Measurements from ENCODE around the gene MAST4.

MAST4 gene

GRCh38 chr5:66824476-66824875 lies 228.3 kb downstream of the MAST4 start:
- Histone ChIP-seq H3K9ac (ENCODE audit: low read length) (no peak overlapping the region), H4K91ac (ENCODE audit: low read length) (no peak overlapping the region), H2AFZ (ENCODE audit: low read depth, low read length) (no peak overlapping the region), H3K14ac (ENCODE audit: low read length in 2 of 2) (no peak overlapping the region), H3K27ac (ENCODE audit: low read length, poor library complexity, severe bottlenecking) (no peak overlapping the region), H2BK120ac (ENCODE audit: low read depth, low read length) (no peak overlapping the region), H3K4ac (ENCODE audit: low read depth in 1 of 2, low read length in 2 of 2) (no peak overlapping the region), H3K36me3 (ENCODE audit: control insufficient read depth in 1 of 2, insufficient read depth in 2 of 2, low read depth in 1 of 2, low read length in 2 of 2) (no peaks in the 10 kb centered on the region), H2BK15ac (ENCODE audit: low read depth, poor library complexity, severe bottlenecking) (no peak overlapping the region), H2AK5ac (ENCODE audit: low read length, severe bottlenecking) (no peak overlapping the region), H2BK5ac (ENCODE audit: low read depth, low read length, poor library complexity, severe bottlenecking) (no peak overlapping the region), H3K18ac (ENCODE audit: low read depth in 1 of 2, low read length in 2 of 2) (no peak overlapping the region), H3K79me1 (replicated peaks; ENCODE audit: low read length, poor library complexity, severe bottlenecking) (no peaks in the 10 kb centered on the region), H3K9me3 (ENCODE audit: control insufficient read depth, low read length) (no peaks in the 10 kb centered on the region), H2BK12ac (ENCODE audit: low read length in 2 of 2) (no peak overlapping the region), H3K27me3 (ENCODE audit: control insufficient read depth in 1 of 2, insufficient read depth in 1 of 2, low read length in 2 of 2) (peaks cover 0 to 17% of the 10 kb centered on the region in 2 experiments), H3K4me2 (ENCODE audit: low read length, poor library complexity, severe bottlenecking) (no peak overlapping the region), H3K4me1 (ENCODE audit: control insufficient read depth, insufficient read depth, low read depth, low read length) (peaks cover 3% of the 10 kb centered on the region), H4K8ac (ENCODE audit: low read length) (no peak overlapping the region), H3K23ac (ENCODE audit: low read length in 2 of 2) (no peak overlapping the region), H3K4me3 (ENCODE audit: insufficient read depth in 1 of 2, low read depth in 1 of 2, low read length in 2 of 2) (no peak overlapping the region)
- WGBS: 100% methylated on average over 3 of the region's 4 CpGs
- no peak for DNase-seq

GRCh38 chr5:66826263-66826662 lies 230.1 kb downstream of the MAST4 start:
- H3K4ac ChIP-seq (ENCODE audit: low read depth in 1 of 2, low read length in 2 of 2): no peak overlapping the region
- peaks cover 3% of the 10 kb centered on the region for H3K4me1 ChIP-seq (ENCODE audit: control insufficient read depth, insufficient read depth, low read depth, low read length)
- WGBS: 78% methylated on average over 6 of the region's 7 CpGs
- no peak overlapping the region for H3K14ac ChIP-seq (ENCODE audit: low read length in 2 of 2)
- no peak overlapping the region for H3K23ac ChIP-seq (ENCODE audit: low read length in 2 of 2)
- DNase-seq: no peak
- H3K36me3 ChIP-seq (ENCODE audit: control insufficient read depth in 1 of 2, insufficient read depth in 2 of 2, low read depth in 1 of 2, low read length in 2 of 2): no peaks in the 10 kb centered on the region
- H3K79me1 ChIP-seq (replicated peaks; ENCODE audit: low read length, poor library complexity, severe bottlenecking): no peaks in the 10 kb centered on the region
- no peak overlapping the region for H2AK5ac ChIP-seq (ENCODE audit: low read length, severe bottlenecking)
- no peak overlapping the region for H4K8ac ChIP-seq (ENCODE audit: low read length)
- H3K4me2 ChIP-seq (ENCODE audit: low read length, poor library complexity, severe bottlenecking): no peak overlapping the region
- peaks cover 0 to 17% of the 10 kb centered on the region in 2 experiments for H3K27me3 ChIP-seq (ENCODE audit: control insufficient read depth in 1 of 2, insufficient read depth in 1 of 2, low read length in 2 of 2)
- no peak overlapping the region for H3K18ac ChIP-seq (ENCODE audit: low read depth in 1 of 2, low read length in 2 of 2)
- no peak overlapping the region for H3K27ac ChIP-seq (ENCODE audit: low read length, poor library complexity, severe bottlenecking)
- no peak overlapping the region for H3K4me3 ChIP-seq (ENCODE audit: insufficient read depth in 1 of 2, low read depth in 1 of 2, low read length in 2 of 2)
- no peak overlapping the region for H4K91ac ChIP-seq (ENCODE audit: low read length)
- H2BK12ac ChIP-seq (ENCODE audit: low read length in 2 of 2): no peak overlapping the region
- no peaks in the 10 kb centered on the region for H3K9me3 ChIP-seq (ENCODE audit: control insufficient read depth, low read length)
- H2BK15ac ChIP-seq (ENCODE audit: low read depth, poor library complexity, severe bottlenecking): no peak overlapping the region
- H3K9ac ChIP-seq (ENCODE audit: low read length): no peak overlapping the region
- H2BK120ac ChIP-seq (ENCODE audit: low read depth, low read length): no peak overlapping the region
- H2AFZ ChIP-seq (ENCODE audit: low read depth, low read length): no peak overlapping the region
- no peak overlapping the region for H2BK5ac ChIP-seq (ENCODE audit: low read depth, low read length, poor library complexity, severe bottlenecking)

GRCh38 chr5:66826696-66827095 lies 230.5 kb downstream of the MAST4 start:
- no peaks in the 10 kb centered on the region for H3K79me1 ChIP-seq (replicated peaks; ENCODE audit: low read length, poor library complexity, severe bottlenecking)
- WGBS: 56% methylated on average over 3 of the region's 3 CpGs
- H2BK5ac ChIP-seq (ENCODE audit: low read depth, low read length, poor library complexity, severe bottlenecking): no peak overlapping the region
- H3K27ac ChIP-seq (ENCODE audit: low read length, poor library complexity, severe bottlenecking): no peak overlapping the region
- H3K36me3 ChIP-seq (ENCODE audit: control insufficient read depth in 1 of 2, insufficient read depth in 2 of 2, low read depth in 1 of 2, low read length in 2 of 2): no peaks in the 10 kb centered on the region
- H3K9ac ChIP-seq (ENCODE audit: low read length): no peak overlapping the region
- peaks cover 3% of the 10 kb centered on the region for H3K4me1 ChIP-seq (ENCODE audit: control insufficient read depth, insufficient read depth, low read depth, low read length)
- no peaks in the 10 kb centered on the region for H3K9me3 ChIP-seq (ENCODE audit: control insufficient read depth, low read length)
- H3K27me3 ChIP-seq (ENCODE audit: control insufficient read depth in 1 of 2, insufficient read depth in 1 of 2, low read length in 2 of 2): peaks cover 0 to 17% of the 10 kb centered on the region in 2 experiments
- no peak overlapping the region for H4K91ac ChIP-seq (ENCODE audit: low read length)
- no peak for DNase-seq
- no peak overlapping the region for H3K4me3 ChIP-seq (ENCODE audit: insufficient read depth in 1 of 2, low read depth in 1 of 2, low read length in 2 of 2)
- no peak overlapping the region for H2BK12ac ChIP-seq (ENCODE audit: low read length in 2 of 2)
- H2AK5ac ChIP-seq (ENCODE audit: low read length, severe bottlenecking): peak overlapping the region; percentile 72
- no peak overlapping the region for H3K14ac ChIP-seq (ENCODE audit: low read length in 2 of 2)
- no peak overlapping the region for H3K18ac ChIP-seq (ENCODE audit: low read depth in 1 of 2, low read length in 2 of 2)
- no peak overlapping the region for H2AFZ ChIP-seq (ENCODE audit: low read depth, low read length)
- H2BK15ac ChIP-seq (ENCODE audit: low read depth, poor library complexity, severe bottlenecking): no peak overlapping the region
- H3K23ac ChIP-seq (ENCODE audit: low read length in 2 of 2): no peak overlapping the region
- no peak overlapping the region for H3K4me2 ChIP-seq (ENCODE audit: low read length, poor library complexity, severe bottlenecking)
- no peak overlapping the region for H2BK120ac ChIP-seq (ENCODE audit: low read depth, low read length)
- H3K4ac ChIP-seq (ENCODE audit: low read depth in 1 of 2, low read length in 2 of 2): no peak overlapping the region
- H4K8ac ChIP-seq (ENCODE audit: low read length): no peak overlapping the region

- no peak overlapping the region for H2AK5ac ChIP-seq (ENCODE audit: low read length, severe bottlenecking)
- no peak overlapping the region for H2BK15ac ChIP-seq (ENCODE audit: low read depth, poor library complexity, severe bottlenecking)
- H3K36me3 ChIP-seq (ENCODE audit: control insufficient read depth in 1 of 2, insufficient read depth in 2 of 2, low read depth in 1 of 2, low read length in 2 of 2): no peaks in the 10 kb centered on the region
- peak overlapping the region; percentile 81 for H3K4me2 ChIP-seq (ENCODE audit: low read length, poor library complexity, severe bottlenecking)
- H3K23ac ChIP-seq (ENCODE audit: low read length in 2 of 2): peak overlapping the region in 1 of 2 experiments; percentile 9
- H2BK5ac ChIP-seq (ENCODE audit: low read depth, low read length, poor library complexity, severe bottlenecking): no peak overlapping the region
- peaks cover 0 to 17% of the 10 kb centered on the region in 2 experiments for H3K27me3 ChIP-seq (ENCODE audit: control insufficient read depth in 1 of 2, insufficient read depth in 1 of 2, low read length in 2 of 2)
- H3K27ac ChIP-seq (ENCODE audit: low read length, poor library complexity, severe bottlenecking): peak overlapping the region; percentile 70
- no peak overlapping the region for H2AFZ ChIP-seq (ENCODE audit: low read depth, low read length)
- H2BK12ac ChIP-seq (ENCODE audit: low read length in 2 of 2): no peak overlapping the region
- H3K4ac ChIP-seq (ENCODE audit: low read depth in 1 of 2, low read length in 2 of 2): peak overlapping the region in 1 of 2 experiments; percentile 37
- peaks cover 3% of the 10 kb centered on the region for H3K4me1 ChIP-seq (ENCODE audit: control insufficient read depth, insufficient read depth, low read depth, low read length)
- WGBS: 13% methylated on average over 5 of the region's 5 CpGs
- no peak overlapping the region for H2BK120ac ChIP-seq (ENCODE audit: low read depth, low read length)
- no peaks in the 10 kb centered on the region for H3K9me3 ChIP-seq (ENCODE audit: control insufficient read depth, low read length)
- no peak overlapping the region for H4K91ac ChIP-seq (ENCODE audit: low read length)
- peak overlapping the region in 1 of 2 experiments; percentile 0 for H3K18ac ChIP-seq (ENCODE audit: low read depth in 1 of 2, low read length in 2 of 2)
- no peaks in the 10 kb centered on the region for H3K79me1 ChIP-seq (replicated peaks; ENCODE audit: low read length, poor library complexity, severe bottlenecking)
- H4K8ac ChIP-seq (ENCODE audit: low read length): no peak overlapping the region
- no peak overlapping the region for H3K14ac ChIP-seq (ENCODE audit: low read length in 2 of 2)
- H3K9ac ChIP-seq (ENCODE audit: low read length): peak overlapping the region; percentile 81
- H3K4me3 ChIP-seq (ENCODE audit: insufficient read depth in 1 of 2, low read depth in 1 of 2, low read length in 2 of 2): peak overlapping the region in 1 of 2 experiments; percentile 86
- DNase-seq: no peak
Measured at GRCh38 chr5:66828046-66828547, 231.9 kb downstream of the MAST4 start.
